Activated naive CD4-positive, alpha-beta T cell treated with Interleukin-2 at 50 U/mL for 16 hours (primary cell): Measurements from ENCODE around the gene MOB2.
"Not testable (repeated sequence)": the region's sequence is repeated elsewhere in the genome, so short reads cannot be mapped to it uniquely, and the experiment has no call there.

ENCODE experiments used
- DNase-seq: peaks from one replicate; pipeline ENCODE4 v3.0.0-alpha.2; 2020

MOB2 gene

GRCh38 chr11:1438261-1438966, 48.2 kb downstream of the MOB2 start:
- no peak for DNase-seq

DNA sequence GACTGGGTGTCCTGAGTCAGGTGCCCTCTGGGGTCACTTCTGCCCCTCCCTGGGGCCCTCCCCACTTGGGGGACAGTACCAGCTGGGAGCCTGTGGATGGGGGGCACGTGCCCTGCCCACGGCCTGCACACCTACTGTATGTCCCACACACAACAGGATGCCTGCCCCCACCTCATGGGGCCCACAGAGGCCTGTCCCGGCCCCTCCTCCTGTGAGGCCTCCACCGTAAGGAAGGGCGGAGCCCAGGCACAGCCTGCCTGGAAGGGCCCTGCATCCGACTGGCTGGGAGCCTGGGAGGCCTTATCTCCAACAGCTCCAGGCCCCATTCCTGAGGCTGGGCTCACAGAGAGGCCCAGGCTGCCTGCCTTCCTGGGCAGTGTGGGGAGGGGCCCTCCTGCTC, 49.1 kb downstream of the MOB2 start:
- DNase-seq: no peak

GRCh38 chr11:1436468-1437039, 50.0 kb downstream of the MOB2 start:
- DNase-seq: no peak

GRCh38 chr11:1435820-1436467, 50.6 kb downstream of the MOB2 start:
- DNase-seq: no peak

GRCh38 chr11:1435479-1435819, 51.1 kb downstream of the MOB2 start:
- DNase-seq: not testable (repeated sequence)

GRCh38 chr11:1433977-1434640, 52.5 kb downstream of the MOB2 start:
- DNase-seq: no peak

- DNase-seq: no peak
These were observed 53.0 kb downstream of the MOB2 start for GRCh38 chr11:1433568-1433967.

GRCh38 chr11:1428762-1429316, 57.7 kb downstream of the MOB2 start:
- no peak for DNase-seq

GRCh38 chr11:1425439-1425838, 61.1 kb downstream of the MOB2 start:
- DNase-seq: no peak

- DNase-seq: no peak
These were observed 61.6 kb downstream of the MOB2 start for GRCh38 chr11:1425006-1425405.

- DNase-seq: not testable (repeated sequence)
These were observed 63.2 kb downstream of the MOB2 start for GRCh38 chr11:1423406-1423805.

DNA sequence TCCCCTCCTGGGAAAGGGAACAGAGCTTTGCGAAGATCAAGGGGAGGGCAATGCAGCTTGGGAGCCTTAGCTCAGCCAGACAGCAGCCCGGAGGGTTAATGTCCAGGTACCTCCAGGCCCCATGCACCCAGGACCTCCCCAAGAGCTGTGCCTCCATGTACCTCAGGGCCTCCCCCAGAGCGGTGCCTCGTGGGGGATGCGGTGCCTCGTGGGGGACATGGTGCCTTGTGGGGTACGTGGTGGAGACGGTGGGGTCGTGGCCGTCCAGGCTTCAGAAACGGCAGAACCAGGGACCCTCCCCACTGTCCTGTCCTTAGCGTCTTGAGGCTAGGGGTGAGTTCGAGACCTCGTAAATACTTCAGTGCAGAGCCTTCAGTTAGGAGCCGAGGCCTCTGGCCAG, 63.6 kb downstream of the MOB2 start:
- no peak for DNase-seq

GRCh38 chr11:1422481-1422880, 64.1 kb downstream of the MOB2 start:
- DNase-seq: no peak

DNA sequence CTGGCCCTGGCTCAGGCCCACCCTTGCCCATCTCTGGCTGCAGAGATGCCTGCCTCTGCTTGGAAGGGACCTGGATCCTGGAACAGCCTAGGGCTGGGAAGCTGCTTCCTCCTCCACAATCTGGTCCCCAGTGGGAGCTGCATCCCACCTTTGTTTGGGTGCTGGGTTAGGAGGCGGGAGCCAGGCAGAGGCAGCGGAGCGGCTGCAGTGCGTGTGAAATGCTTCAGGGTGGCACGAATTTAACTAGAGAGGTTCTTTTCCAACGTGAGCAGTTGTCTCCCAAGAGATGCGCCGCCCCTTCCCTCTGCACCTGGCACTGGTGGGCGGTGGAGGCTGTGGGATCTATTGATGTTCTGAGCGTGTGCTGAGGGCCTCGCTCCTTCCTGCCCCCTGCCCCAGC, 65.3 kb downstream of the MOB2 start:
- DNase-seq: no peak

- no peak for DNase-seq
These were observed 66.8 kb downstream of the MOB2 start for GRCh38 chr11:1419811-1420210.
